DND-41 (cell line): ENCODE results near the gene TWIST2.

ENCODE experiments used
- ATAC-seq: fragments of 200-7000 bp; cut with Tn5 transposase; 3 replicates; pipeline ENCODE4 v1.9.1; 2021; ENCODE audit warnings: low read depth; ENCODE audit not compliant: insufficient read depth
- DNase-seq: peaks from one replicate; pipeline ENCODE4 v3.0.0-alpha.2; 2020
- H2AFZ ChIP-seq: 2 replicates; pipeline ENCODE4 v1.6.0; 2012; ENCODE audit warnings: low read depth, low read length
- H3K27ac ChIP-seq: 2 replicates; pipeline ENCODE4 v1.5.1; 2012; ENCODE audit warnings: low read length, inconsistent platforms
- H3K27me3 ChIP-seq: fragments of 200-600 bp; sonication (generic); 2 replicates; pipeline ENCODE4 v1.6.0; 2012; ENCODE audit warnings: low read length, mild to moderate bottlenecking, inconsistent platforms; ENCODE audit not compliant: insufficient read depth, poor library complexity
- H3K36me3 ChIP-seq: 2 replicates; pipeline ENCODE4 v1.5.1; 2012; ENCODE audit warnings: low read length, inconsistent platforms; ENCODE audit not compliant: insufficient read depth
- H3K4me1 ChIP-seq: 2 replicates; pipeline ENCODE4 v1.5.1; 2012; ENCODE audit warnings: mild to moderate bottlenecking, low read length; ENCODE audit not compliant: insufficient read depth
- H3K4me2 ChIP-seq: 2 replicates; pipeline ENCODE4 v1.6.0; 2012; ENCODE audit warnings: mild to moderate bottlenecking, moderate library complexity, low read length, inconsistent platforms; ENCODE audit not compliant: insufficient read depth
- H3K4me3 ChIP-seq, 2 experiments: fragments of 200-600 bp in 1 of 2; shearing (Covaris generic) in 1 of 2; 2 replicates each; pipeline ENCODE4 v1.5.1; 2012 to 2016; ENCODE audit warnings: inconsistent platforms in 2 of 2, low read length in 2 of 2, mild to moderate bottlenecking in 2 of 2, low read depth in 1 of 2, moderate library complexity in 1 of 2
- H3K79me2 ChIP-seq: 2 replicates; pipeline ENCODE4 v1.6.0; 2012; ENCODE audit warnings: low read length, inconsistent platforms; ENCODE audit not compliant: insufficient read depth
- H3K9ac ChIP-seq: 2 replicates; pipeline ENCODE4 v1.6.0; 2012; ENCODE audit warnings: low read depth, mild to moderate bottlenecking, inconsistent platforms, low read length, moderate library complexity
- H3K9me3 ChIP-seq: 2 replicates; pipeline ENCODE4 v1.5.1; 2012; ENCODE audit warnings: low read length, moderate library complexity, mild to moderate bottlenecking, inconsistent platforms; ENCODE audit not compliant: insufficient read depth, severe bottlenecking
- H4K20me1 ChIP-seq: 2 replicates; pipeline ENCODE4 v1.6.0; 2012; ENCODE audit warnings: low read length; ENCODE audit not compliant: insufficient read depth
- EZH2 ChIP-seq: IDR thresholded peaks from 3 replicates; pipeline ENCODE4 v1.6.1; 2012; ENCODE audit warnings: borderline replicate concordance, low read depth, mild to moderate bottlenecking, moderate library complexity, low read length, inconsistent platforms; ENCODE audit not compliant: severe bottlenecking
- TF ChIP-seq, protein P1 (sequence below): IDR thresholded peaks from 2 replicates; pipeline ENCODE4 v1.5.1; 2012; ENCODE audit warnings: borderline replicate concordance, low read length, moderate library complexity, mild to moderate bottlenecking; ENCODE audit not compliant: poor library complexity, severe bottlenecking; ENCODE audit errors: extremely low read depth

Gene TWIST2

DNA sequence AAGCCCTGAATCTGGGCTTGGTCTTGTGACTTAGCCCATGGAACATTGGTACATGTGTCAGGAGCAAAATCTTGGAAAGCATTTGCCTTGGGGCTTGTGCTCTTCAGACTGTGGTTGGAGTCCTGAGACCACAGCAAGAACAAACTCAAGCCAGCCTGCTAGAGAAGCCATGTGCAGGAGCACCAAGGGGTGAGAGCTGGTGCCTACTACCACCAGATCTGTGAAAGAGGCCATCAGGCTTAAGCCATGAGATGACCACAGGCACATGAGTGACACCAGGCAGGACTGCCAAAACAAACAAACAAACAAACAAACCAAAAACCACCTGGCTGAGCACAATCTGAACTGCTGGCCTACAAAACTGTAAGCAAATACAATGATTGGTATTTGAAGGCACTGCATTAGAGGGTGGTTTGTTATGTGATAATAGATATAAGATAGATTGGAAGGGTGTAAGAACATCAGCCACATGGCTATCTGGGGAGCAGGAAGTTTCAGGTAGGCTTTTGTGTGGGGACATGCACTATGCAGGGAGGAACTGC, 9.0 kb upstream of the TWIST2 start:
- ATAC-seq (no peak), DNase-seq (no peak)
- Histone ChIP-seq H3K27me3 (peaks cover 16% of the 10 kb centered on the region), H3K4me2 (no peak overlapping the region), H2AFZ (no peak overlapping the region), H3K4me3 (no peak overlapping the region), H3K27ac (no peak overlapping the region), H3K9me3 (no peaks in the 10 kb centered on the region), H3K9ac (no peak overlapping the region), H3K4me1 (no peaks in the 10 kb centered on the region), H3K36me3 (no peaks in the 10 kb centered on the region), H3K79me2 (no peaks in the 10 kb centered on the region), H4K20me1 (no peaks in the 10 kb centered on the region)
- TF ChIP-seq, protein P1, sequence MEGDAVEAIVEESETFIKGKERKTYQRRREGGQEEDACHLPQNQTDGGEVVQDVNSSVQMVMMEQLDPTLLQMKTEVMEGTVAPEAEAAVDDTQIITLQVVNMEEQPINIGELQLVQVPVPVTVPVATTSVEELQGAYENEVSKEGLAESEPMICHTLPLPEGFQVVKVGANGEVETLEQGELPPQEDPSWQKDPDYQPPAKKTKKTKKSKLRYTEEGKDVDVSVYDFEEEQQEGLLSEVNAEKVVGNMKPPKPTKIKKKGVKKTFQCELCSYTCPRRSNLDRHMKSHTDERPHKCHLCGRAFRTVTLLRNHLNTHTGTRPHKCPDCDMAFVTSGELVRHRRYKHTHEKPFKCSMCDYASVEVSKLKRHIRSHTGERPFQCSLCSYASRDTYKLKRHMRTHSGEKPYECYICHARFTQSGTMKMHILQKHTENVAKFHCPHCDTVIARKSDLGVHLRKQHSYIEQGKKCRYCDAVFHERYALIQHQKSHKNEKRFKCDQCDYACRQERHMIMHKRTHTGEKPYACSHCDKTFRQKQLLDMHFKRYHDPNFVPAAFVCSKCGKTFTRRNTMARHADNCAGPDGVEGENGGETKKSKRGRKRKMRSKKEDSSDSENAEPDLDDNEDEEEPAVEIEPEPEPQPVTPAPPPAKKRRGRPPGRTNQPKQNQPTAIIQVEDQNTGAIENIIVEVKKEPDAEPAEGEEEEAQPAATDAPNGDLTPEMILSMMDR: no peak
- no peak for TF ChIP-seq EZH2

DNA sequence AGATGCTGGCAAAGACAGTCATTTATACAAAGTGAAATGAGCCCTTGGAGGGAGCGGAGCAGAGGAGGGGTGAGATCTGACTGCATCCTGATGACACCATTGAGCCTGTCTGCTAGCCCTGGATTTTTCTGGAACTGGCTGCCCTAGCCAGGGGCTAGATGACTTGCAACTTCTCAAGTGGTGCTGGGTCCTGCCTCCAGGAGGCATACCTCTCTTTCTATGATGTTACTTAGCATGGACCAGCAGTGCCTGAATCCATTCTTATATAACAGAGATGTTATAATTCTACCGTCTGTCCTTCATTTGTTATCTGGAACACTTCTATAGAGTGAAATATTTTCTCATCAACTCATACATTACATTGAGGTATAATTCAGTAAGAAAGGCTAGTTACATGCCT, 8.5 kb upstream of the TWIST2 start:
- ATAC-seq: no peak
- no peak for TF ChIP-seq EZH2
- TF ChIP-seq, protein P1: peak; percentile 21
- H3K4me3 ChIP-seq: no peak overlapping the region
- H3K9ac ChIP-seq: no peak overlapping the region
- peaks cover 16% of the 10 kb centered on the region for H3K27me3 ChIP-seq
- no peak overlapping the region for H3K4me2 ChIP-seq
- H3K36me3 ChIP-seq: no peaks in the 10 kb centered on the region
- no peaks in the 10 kb centered on the region for H3K9me3 ChIP-seq
- no peak overlapping the region for H2AFZ ChIP-seq
- H3K27ac ChIP-seq: no peak overlapping the region
- no peak for DNase-seq
- no peaks in the 10 kb centered on the region for H4K20me1 ChIP-seq
- no peaks in the 10 kb centered on the region for H3K79me2 ChIP-seq
- H3K4me1 ChIP-seq: no peaks in the 10 kb centered on the region

DNA sequence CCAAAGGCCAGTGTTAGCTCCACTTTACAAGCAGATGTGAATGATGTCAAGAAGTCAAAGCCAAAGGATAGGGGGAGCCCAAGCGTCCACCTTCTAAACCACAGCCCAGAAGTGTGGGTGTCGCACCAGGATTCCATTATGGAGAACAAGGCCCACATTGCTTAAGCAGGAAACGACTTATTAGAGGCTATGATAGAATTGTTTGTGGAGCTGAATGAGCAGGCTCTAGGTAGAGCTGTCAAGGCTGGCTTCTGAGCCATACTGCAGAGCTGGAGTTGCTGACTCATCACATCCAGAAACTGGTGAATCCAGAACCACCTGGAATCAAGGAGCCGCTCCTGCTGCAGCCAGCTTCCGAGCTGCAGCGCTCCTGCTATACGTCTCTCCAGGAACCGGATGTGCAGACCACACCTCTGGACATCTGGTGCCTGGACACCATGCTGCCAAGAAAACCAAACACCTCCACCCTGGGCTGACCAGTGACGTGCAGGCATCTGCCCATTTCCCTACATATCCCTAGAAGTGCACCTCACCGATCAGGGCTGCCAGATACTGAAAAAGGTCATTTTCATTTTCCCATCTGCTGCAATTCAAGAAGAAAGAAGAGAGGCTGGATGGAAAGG, 6.2 kb upstream of the TWIST2 start:
- Histone ChIP-seq H3K27me3 (peaks cover 12% of the 10 kb centered on the region), H3K9me3 (no peaks in the 10 kb centered on the region), H3K4me3 (no peak overlapping the region), H2AFZ (no peak overlapping the region), H4K20me1 (no peaks in the 10 kb centered on the region), H3K4me2 (no peak overlapping the region), H3K4me1 (no peaks in the 10 kb centered on the region), H3K36me3 (no peaks in the 10 kb centered on the region), H3K9ac (no peak overlapping the region), H3K79me2 (no peaks in the 10 kb centered on the region), H3K27ac (no peak overlapping the region)
- no peak for TF ChIP-seq EZH2
- TF ChIP-seq, protein P1: no peak
- ATAC-seq (no peak), DNase-seq (no peak)
